OCI-LY7 (cell line): ENCODE measurements around the gene DGKD.
"Not testable (repeated sequence)": the region's sequence is repeated elsewhere in the genome, so short reads cannot be mapped to it uniquely, and the experiment has no call there.

ENCODE experiments used
- CTCF ChIP-seq: fragments of 200-600 bp; sonication (generic); conservative IDR thresholded peaks from 2 replicates; pipeline ENCODE4 v1.5.1; 2014; ENCODE audit warnings: mild to moderate bottlenecking, antibody characterized with exemption, low read length, moderate library complexity, mixed read lengths
- EZH2phosphoT487 ChIP-seq: fragments of 200-600 bp; sonication (generic); IDR thresholded peaks from 2 replicates; pipeline ENCODE4 v1.6.1; 2018; ENCODE audit warnings: low read depth, borderline replicate concordance, mild to moderate bottlenecking, mixed run types, antibody characterized with exemption, low read length, moderate library complexity, mixed read lengths

- TF ChIP-seq CTCF, EZH2phosphoT487: not testable (repeated sequence)
Observed at GRCh38 chr2:233336091-233336490, 18.2 kb upstream of the DGKD start.
